Activated CD4-positive, alpha-beta T cell treated with anti-CD3 and anti-CD28 coated beads, Interleukin-2, amount 50 U/mL, for 48 hours (primary cell): ENCODE data around the gene MBD4.
"Not testable (repeated sequence)": the region's sequence is repeated elsewhere in the genome, so short reads cannot be mapped to it uniquely, and the experiment has no call there.

ENCODE experiments used
- DNase-seq, 2 experiments: peaks; one replicate each; pipeline ENCODE4 v3.0.0-alpha.2; 2020

Gene MBD4

GRCh38 chr3:129403450-129403849 is 36.3 kb downstream of the MBD4 start:
- DNase-seq, result no peak

- no peak for DNase-seq
These were observed 37.1 kb downstream of the MBD4 start for GRCh38 chr3:129402616-129403015.

- DNase-seq, result no peak
These were observed 37.5 kb downstream of the MBD4 start for GRCh38 chr3:129402210-129402609.

- peak in 1 of 2 experiments; percentile 16 for DNase-seq
These were observed 39.8 kb downstream of the MBD4 start for GRCh38 chr3:129399895-129400357.

GRCh38 chr3:129399145-129399894 is 40.4 kb downstream of the MBD4 start:
- peak; percentile 63 to 74 for DNase-seq

GRCh38 chr3:129398803-129399144 is 41.0 kb downstream of the MBD4 start:
- DNase-seq, result peak in 1 of 2 experiments; percentile 19

- DNase-seq, result not testable (repeated sequence)
These were observed 45.8 kb downstream of the MBD4 start for GRCh38 chr3:129393760-129394564.

GRCh38 chr3:129393271-129393670 is 46.5 kb downstream of the MBD4 start:
- no peak for DNase-seq

GRCh38 chr3:129392106-129392887 is 47.5 kb downstream of the MBD4 start:
- not testable (repeated sequence) for DNase-seq

GRCh38 chr3:129391583-129391982 is 48.2 kb downstream of the MBD4 start:
- not testable (repeated sequence) for DNase-seq

GRCh38 chr3:129389572-129389937 is 50.2 kb downstream of the MBD4 start:
- DNase-seq, result no peak

- not testable (repeated sequence) for DNase-seq
These were observed 50.8 kb downstream of the MBD4 start for GRCh38 chr3:129388791-129389571.

GRCh38 chr3:129387487-129387886 is 52.3 kb downstream of the MBD4 start:
- DNase-seq, result no peak

- DNase-seq, result no peak
These were observed 52.8 kb downstream of the MBD4 start for GRCh38 chr3:129386984-129387383.

- not testable (repeated sequence) for DNase-seq
These were observed 54.2 kb downstream of the MBD4 start for GRCh38 chr3:129385507-129385906.

- DNase-seq, result no peak
These were observed 55.0 kb downstream of the MBD4 start for GRCh38 chr3:129384594-129385323.

GRCh38 chr3:129384103-129384502 is 55.6 kb downstream of the MBD4 start:
- not testable (repeated sequence) for DNase-seq

- peak; percentile 28 to 56 for DNase-seq
These were observed 56.4 kb downstream of the MBD4 start for GRCh38 chr3:129383292-129383860.

- no peak for DNase-seq
These were observed 57.4 kb downstream of the MBD4 start for GRCh38 chr3:129382366-129382765.
